Skeletal muscle tissue (tissue), 4 donors: ENCODE measurements around the gene GSTT2B. TPM values are rescaled to one million over a fixed set of nuclear protein-coding genes. Genes with fewer than 3 reads are reported as not detected.
A peak's percentile ranks its signal among the peaks of the same experiment; 100 is the strongest.
"Not testable (repeated sequence)": the region's sequence is repeated elsewhere in the genome, so short reads cannot be mapped to it uniquely, and the experiment has no call there.

Experiments
- H3K27ac ChIP-seq: one replicate; pipeline ENCODE4 v1.7.0; 2013; ENCODE audit warnings: mild to moderate bottlenecking, low read depth, low read length, inconsistent platforms
- H3K27me3 ChIP-seq, 3 donors: one replicate each; pipeline ENCODE4 v1.7.0; 2013; ENCODE audit warnings: low read length in 3 of 3; ENCODE audit not compliant: control insufficient read depth in 3 of 3, insufficient read depth in 3 of 3
- H3K36me3 ChIP-seq, 3 donors: one replicate each; pipeline ENCODE4 v1.7.0; 2013; ENCODE audit warnings: low read length in 3 of 3; ENCODE audit not compliant: control insufficient read depth in 3 of 3, insufficient read depth in 3 of 3
- H3K4me1 ChIP-seq, 3 donors: one replicate each; pipeline ENCODE4 v1.7.0; 2013; ENCODE audit warnings: low read length in 3 of 3, mild to moderate bottlenecking in 3 of 3; ENCODE audit not compliant: control insufficient read depth in 3 of 3, insufficient read depth in 3 of 3
- H3K4me3 ChIP-seq, 3 donors: one replicate each; pipeline ENCODE4 v1.7.0; 2013; ENCODE audit warnings: low read length in 3 of 3
- H3K9ac ChIP-seq, 3 donors: one replicate each; pipeline ENCODE4 v1.7.0; 2013; ENCODE audit warnings: low read length in 3 of 3, mild to moderate bottlenecking in 3 of 3, moderate library complexity in 2 of 3, low read depth in 1 of 3
- H3K9me3 ChIP-seq, 3 donors: one replicate each; pipeline ENCODE4 v1.7.0; 2013; ENCODE audit warnings: low read length in 3 of 3; ENCODE audit not compliant: control insufficient read depth in 3 of 3
- total RNA-seq: library from RNA; depleted of rRNA; stranded (reverse); fragments of >200 nt; gene quantifications from one replicate; pipeline ENCODE4 v1.2.3, GENCODE V29; 2014
- donor health status: Osteomylitis.

Gene GSTT2B
- total RNA-seq: 4.7 TPM

GRCh38 chr22:23961084-23961771 lies at the start of gene GSTT2B:
Gene GSTT2B, minus strand, starts transcription at chr22:23961195. Its CDS starts 64 bp downstream, at chr22:23961131.
- not testable (repeated sequence) for H3K9me3 ChIP-seq, H3K4me1 ChIP-seq, H3K9ac ChIP-seq, H3K27ac ChIP-seq, H3K4me3 ChIP-seq, H3K27me3 ChIP-seq, H3K36me3 ChIP-seq

DNA sequence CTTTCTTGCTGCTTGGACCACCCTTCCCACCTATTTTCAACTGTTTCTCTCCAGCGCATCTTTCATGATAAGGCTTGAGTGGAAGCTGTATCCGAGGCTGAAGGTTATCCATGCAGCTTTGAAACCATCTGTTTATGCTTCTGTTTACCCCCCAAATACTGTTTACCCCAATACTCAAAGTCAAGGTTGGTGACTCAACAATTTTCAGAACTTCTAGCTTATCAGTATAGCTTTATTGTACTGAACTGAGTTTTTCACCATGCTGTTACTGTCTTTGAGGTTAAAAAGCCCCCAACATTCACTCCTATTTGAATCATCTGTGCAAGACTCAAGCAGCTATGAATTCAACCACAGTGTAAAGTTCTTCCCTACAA lies 49.0 kb upstream of the GSTT2B start:
- no peak overlapping the region for H3K4me3 ChIP-seq
- H3K27ac ChIP-seq: no peak overlapping the region
- peaks cover 0 to 2% (median 0%) of the 10 kb centered on the region in 3 donors for H3K9me3 ChIP-seq
- H3K9ac ChIP-seq: no peak overlapping the region
- no peaks in the 10 kb centered on the region for H3K27me3 ChIP-seq
- H3K36me3 ChIP-seq: peaks cover 0 to 3% (median 0%) of the 10 kb centered on the region in 3 donors
- H3K4me1 ChIP-seq: peaks cover 11 to 24% (median 18%) of the 10 kb centered on the region in 3 donors

DNA sequence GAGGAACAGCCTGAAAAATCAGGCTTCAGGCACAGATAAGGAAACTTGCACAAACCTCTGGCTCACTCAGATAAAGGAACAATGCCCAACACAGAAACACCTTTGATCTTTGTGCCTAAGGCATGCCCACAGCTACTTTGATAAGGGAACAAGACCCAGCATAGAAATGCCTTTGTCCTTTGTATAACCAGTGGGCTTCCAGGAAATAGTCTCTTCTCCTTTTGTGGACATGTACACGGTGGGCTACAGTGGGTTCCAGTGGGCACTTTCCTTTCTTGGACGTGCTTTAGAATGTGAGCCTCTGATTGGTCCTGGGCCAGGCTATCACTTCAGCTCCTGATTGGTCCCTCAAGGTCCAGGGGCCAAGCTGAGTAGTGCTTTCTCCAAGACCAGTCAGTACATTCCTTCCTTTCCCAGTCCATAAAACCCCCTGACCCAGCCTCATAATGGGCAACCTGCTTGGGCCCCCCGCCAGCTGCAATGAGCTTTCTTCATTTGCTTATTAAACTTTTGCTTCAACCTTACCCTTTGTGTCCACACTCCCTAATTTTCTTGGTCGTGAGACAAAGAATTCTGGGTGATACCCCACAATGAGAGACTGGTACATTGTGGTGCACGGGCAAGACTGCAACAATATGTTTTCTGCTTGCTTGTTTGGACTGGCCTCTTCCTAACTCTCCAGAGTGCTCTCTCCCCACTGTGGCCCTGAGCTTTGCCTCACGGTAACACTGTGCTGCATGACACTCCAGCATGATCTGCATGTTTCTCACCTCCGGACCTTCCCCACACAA lies 48.4 kb upstream of the GSTT2B start:
- H3K9ac ChIP-seq: no peak overlapping the region
- H3K4me3 ChIP-seq: no peak overlapping the region
- peaks cover 0 to 3% (median 0%) of the 10 kb centered on the region in 3 donors for H3K36me3 ChIP-seq
- H3K27me3 ChIP-seq: no peaks in the 10 kb centered on the region
- peaks cover 0 to 2% (median 0%) of the 10 kb centered on the region in 3 donors for H3K9me3 ChIP-seq
- H3K4me1 ChIP-seq: peaks cover 11 to 25% (median 19%) of the 10 kb centered on the region in 3 donors
- no peak overlapping the region for H3K27ac ChIP-seq

DNA sequence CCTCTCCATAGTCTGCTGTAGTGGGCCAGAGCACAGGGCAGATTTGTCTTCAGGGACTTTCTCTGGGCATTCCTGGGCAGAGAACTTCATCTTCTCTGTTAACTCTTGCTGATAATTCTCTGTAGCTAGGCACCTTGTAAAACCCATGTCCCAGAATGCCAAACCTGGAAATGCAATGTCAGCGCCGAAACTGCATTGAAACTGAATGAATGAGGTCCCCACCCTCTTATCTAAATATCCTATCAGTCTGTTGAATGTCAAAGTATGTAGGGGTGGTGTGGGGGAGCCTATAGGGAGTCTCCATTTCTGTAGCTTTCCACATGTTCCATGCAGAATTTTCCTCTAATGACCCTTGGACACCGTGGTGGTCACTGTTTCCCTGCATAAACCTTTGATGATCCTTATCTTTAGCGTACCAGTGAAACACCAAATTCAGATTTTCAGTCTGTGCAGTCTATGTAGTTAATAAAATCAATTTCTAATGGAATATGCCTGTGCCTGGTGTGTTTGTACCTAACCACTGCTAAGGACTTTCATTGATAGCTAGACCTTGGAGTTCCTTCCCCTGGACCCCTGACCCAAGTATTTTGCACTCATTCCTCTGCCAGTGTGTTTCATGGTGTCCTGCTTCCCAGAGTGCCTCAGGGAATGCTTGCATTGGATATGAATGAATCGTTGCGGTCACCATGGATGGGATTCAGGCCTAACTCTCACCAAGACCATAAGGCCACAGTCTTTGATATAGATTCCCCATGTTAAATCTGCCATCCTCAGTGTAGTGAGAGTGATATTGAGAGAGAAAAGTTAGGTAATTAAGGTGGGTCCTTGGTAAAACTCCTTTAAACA lies 47.6 kb upstream of the GSTT2B start:
- Histone ChIP-seq H3K4me3 (no peak overlapping the region), H3K4me1 (peaks cover 11 to 25% (median 19%) of the 10 kb centered on the region in 3 donors), H3K9me3 (peaks cover 0 to 2% (median 0%) of the 10 kb centered on the region in 3 donors), H3K27ac (no peak overlapping the region), H3K9ac (no peak overlapping the region), H3K27me3 (no peaks in the 10 kb centered on the region), H3K36me3 (peaks cover 0 to 3% (median 0%) of the 10 kb centered on the region in 3 donors)

DNA sequence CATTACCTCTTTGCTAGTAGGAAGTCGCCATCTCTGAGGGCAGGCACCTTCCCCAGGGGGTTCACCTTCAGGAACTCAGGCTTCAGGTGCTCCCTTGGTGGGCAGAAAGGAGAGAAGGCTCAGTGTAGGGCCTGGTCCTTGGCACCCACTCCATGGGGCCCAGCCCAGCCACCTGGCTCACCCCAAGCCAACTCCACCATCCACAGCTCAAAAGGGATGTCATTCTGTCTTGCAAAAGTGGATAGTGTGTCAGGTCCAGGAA lies 47.0 kb upstream of the GSTT2B start:
- no peaks in the 10 kb centered on the region for H3K27me3 ChIP-seq
- H3K9me3 ChIP-seq: peaks cover 0 to 2% (median 0%) of the 10 kb centered on the region in 3 donors
- no peak overlapping the region for H3K9ac ChIP-seq
- H3K36me3 ChIP-seq: peaks cover 0 to 3% (median 0%) of the 10 kb centered on the region in 3 donors
- no peak overlapping the region for H3K27ac ChIP-seq
- H3K4me1 ChIP-seq: peaks cover 11 to 25% (median 19%) of the 10 kb centered on the region in 3 donors
- H3K4me3 ChIP-seq: no peak overlapping the region

DNA sequence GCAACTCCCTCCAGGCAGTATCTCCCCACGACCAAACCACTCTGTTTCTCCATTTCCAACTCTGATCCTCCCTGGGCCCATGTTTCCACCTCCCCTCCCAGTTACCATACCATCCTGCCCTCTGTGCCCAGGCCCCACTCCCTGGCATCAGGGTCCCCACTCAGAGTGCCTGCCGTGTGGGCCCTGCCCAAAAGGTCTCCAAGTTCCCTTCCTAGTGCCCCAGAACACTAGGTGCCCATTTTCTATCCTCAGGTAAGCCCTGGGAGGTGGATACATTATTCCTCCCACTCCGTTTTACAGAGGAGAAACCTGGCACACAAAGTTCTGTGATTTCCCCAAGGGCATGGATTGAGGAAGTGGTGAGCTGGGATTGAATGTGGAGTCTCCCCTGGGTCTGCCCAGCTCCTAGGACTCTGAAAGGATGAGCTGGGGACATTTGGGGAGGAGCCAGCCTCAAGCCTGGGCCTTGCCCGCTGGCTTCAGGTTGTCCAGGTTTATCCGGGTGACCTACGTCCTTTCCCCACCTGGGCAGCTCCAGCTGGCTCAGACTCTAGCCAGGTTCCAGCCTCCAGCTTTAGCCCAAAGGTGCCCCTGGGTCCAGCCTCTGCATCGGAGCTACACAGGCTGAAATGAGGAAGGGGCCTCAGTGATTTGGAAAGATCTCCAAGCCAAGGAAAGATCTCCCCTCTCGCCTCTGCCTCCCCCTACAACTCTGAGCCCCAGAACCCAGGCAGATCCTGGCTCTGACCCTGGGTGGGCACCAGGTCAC lies 46.4 kb upstream of the GSTT2B start:
- no peak overlapping the region for H3K27ac ChIP-seq
- no peak overlapping the region for H3K4me3 ChIP-seq
- peaks cover 0 to 3% (median 0%) of the 10 kb centered on the region in 3 donors for H3K36me3 ChIP-seq
- peaks cover 0 to 2% (median 0%) of the 10 kb centered on the region in 3 donors for H3K9me3 ChIP-seq
- H3K27me3 ChIP-seq: no peaks in the 10 kb centered on the region
- H3K4me1 ChIP-seq: peaks cover 10 to 23% (median 16%) of the 10 kb centered on the region in 3 donors
- no peak overlapping the region for H3K9ac ChIP-seq

DNA sequence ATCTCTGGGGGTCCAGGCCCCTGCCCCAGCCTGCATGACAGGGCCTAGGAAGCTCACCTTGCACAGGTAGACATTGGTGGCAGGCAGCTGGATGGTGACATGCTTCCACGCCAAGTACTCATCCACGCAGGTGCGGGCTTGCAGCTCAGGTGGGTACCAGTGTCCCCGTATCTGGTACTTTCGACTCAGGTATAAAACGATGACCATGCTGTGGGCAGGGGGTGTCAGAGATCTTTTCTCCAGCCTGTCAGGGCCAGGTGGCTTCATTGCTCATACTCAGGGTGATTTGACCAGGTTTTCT lies 45.9 kb upstream of the GSTT2B start:
- H3K9me3 ChIP-seq: peaks cover 0 to 2% (median 0%) of the 10 kb centered on the region in 3 donors
- H3K27me3 ChIP-seq: peaks cover 0 to 3% (median 0%) of the 10 kb centered on the region in 3 donors
- H3K9ac ChIP-seq: no peak overlapping the region
- no peak overlapping the region for H3K4me3 ChIP-seq
- peaks cover 0 to 3% (median 0%) of the 10 kb centered on the region in 3 donors for H3K36me3 ChIP-seq
- H3K4me1 ChIP-seq: peaks cover 5 to 21% (median 11%) of the 10 kb centered on the region in 3 donors
- H3K27ac ChIP-seq: no peak overlapping the region

DNA sequence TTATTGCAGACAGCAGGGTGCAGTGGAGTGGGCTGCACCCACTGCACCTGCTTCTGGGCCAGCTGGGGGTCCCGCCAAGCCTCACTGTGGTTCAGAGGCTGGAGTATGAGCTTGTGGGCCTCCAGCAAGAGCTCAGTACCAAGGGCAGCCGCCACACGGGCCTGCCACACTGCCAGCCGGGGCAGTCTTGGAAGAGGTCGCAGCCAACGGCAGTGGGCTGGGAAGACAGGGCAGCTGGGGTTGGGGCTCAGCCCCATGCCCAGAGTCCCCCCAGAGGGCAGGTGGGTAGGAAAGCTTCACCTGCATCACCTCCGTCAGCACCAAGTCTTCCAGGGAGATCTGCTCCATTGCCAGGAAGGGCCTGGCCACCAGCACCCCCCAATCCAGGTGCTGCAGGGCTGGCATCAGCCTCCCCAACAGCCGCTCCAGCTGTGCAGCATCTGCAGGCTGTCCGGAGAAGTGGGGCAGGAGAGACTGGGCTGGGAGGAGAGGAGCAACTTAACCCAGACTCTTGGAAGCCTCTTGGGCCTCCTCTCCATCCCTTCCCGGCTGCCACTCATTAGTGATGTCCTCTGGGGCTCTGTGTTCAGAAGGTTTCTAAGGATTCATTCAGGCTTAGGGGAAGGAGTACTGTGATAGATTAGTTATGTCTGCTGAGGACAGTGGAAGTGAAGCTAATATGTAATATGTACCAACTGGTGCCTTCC lies 45.4 kb upstream of the GSTT2B start:
- H3K9ac ChIP-seq: no peak overlapping the region
- peaks cover 0 to under 1% (median 0%) of the 10 kb centered on the region in 3 donors for H3K36me3 ChIP-seq
- H3K27ac ChIP-seq: no peak overlapping the region
- H3K4me1 ChIP-seq: peaks cover 2 to 16% (median 8%) of the 10 kb centered on the region in 3 donors
- peaks cover 0 to 2% (median 0%) of the 10 kb centered on the region in 3 donors for H3K9me3 ChIP-seq
- H3K27me3 ChIP-seq: peaks cover 0 to 4% (median 0%) of the 10 kb centered on the region in 3 donors
- H3K4me3 ChIP-seq: no peak overlapping the region

- peaks cover 0 to 2% (median 0%) of the 10 kb centered on the region in 3 donors for H3K9me3 ChIP-seq
- H3K4me1 ChIP-seq: peaks cover 2 to 12% (median 8%) of the 10 kb centered on the region in 3 donors
- peak within 1 kb of the TSS in 2 of 3 donors; percentile 21 to 62 for H3K9ac ChIP-seq
- no peaks in the 10 kb centered on the region for H3K36me3 ChIP-seq
- peaks cover 0 to 4% (median 0%) of the 10 kb centered on the region in 3 donors for H3K27me3 ChIP-seq
- H3K27ac ChIP-seq: peak within 1 kb of the TSS; percentile 12
- peak within 1 kb of the TSS in 1 of 3 donors; percentile 31 for H3K4me3 ChIP-seq
Observed at GRCh38 chr22:24005201-24005600, 44.2 kb upstream of the GSTT2B start, which contains the start of gene GSTT4. Gene GSTT4, minus strand, starts transcription at chr22:24005453. Its CDS starts 97 bp downstream, at chr22:24005356.
